HCT116 (cell line): ENCODE results near the gene NCR3LG1. TPM values are rescaled to one million over a fixed set of nuclear protein-coding genes. Genes with fewer than 3 reads are reported as not detected.

Experiments used
- ATAC-seq: fragments of 200-7000 bp; cut with Tn5 transposase; 2 replicates; pipeline ENCODE4 v1.9.1; 2020; ENCODE audit warnings: mild to moderate bottlenecking, moderate library complexity
- BruUV-seq: library from RNA; stranded (reverse); fragments of 400-500 nt; replicated peaks from 2 replicates; lab custom pipeline; 2021; lab: Mats Ljungman, UMichigan
- CTCF ChIA-PET: fragments of 300-600 bp; sonication (Branson Sonifier 250); formaldehyde crosslinking; loops from one replicate; lab custom pipeline; 2021; ENCODE audit warnings: antibody characterized with exemption; lab: Charles Lee
- POLR2A ChIA-PET: fragments of 300-600, 350-600 bp; sonication (Branson Sonifier 250); formaldehyde crosslinking; loops from one replicate; lab custom pipeline; 2021; ENCODE audit warnings: antibody characterized with exemption; lab: Charles Lee
- RAD21 ChIA-PET, 2 experiments: fragments of 300-600 bp; sonication (Branson Sonifier 250); formaldehyde crosslinking; loops; one replicate each; lab custom pipeline; 2023; ENCODE audit warnings: low total read pairs in 2 of 2; ENCODE audit not compliant: uncharacterized antibody in 2 of 2, unreplicated experiment in 2 of 2, low non-redundant PET in 1 of 2; lab: Charles Lee
- DNase-seq: peaks from one replicate; pipeline ENCODE4 v3.0.0-alpha.2; 2010; ENCODE audit warnings: low read depth, low spot score
- H2AFZ ChIP-seq: fragments of 200-600 bp; shearing (Covaris generic), sonication (generic); 2 replicates; pipeline ENCODE4 v1.6.1; 2017; ENCODE audit warnings: low read depth, mixed run types, mixed read lengths, antibody characterized with exemption, low read length; ENCODE audit not compliant: poor library complexity, severe bottlenecking
- H3K27ac ChIP-seq: 2 replicates; pipeline ENCODE4 v1.5.1; 2012; ENCODE audit warnings: low read depth, low read length
- H3K27me3 ChIP-seq: fragments of 200-600 bp; sonication (generic); 2 replicates; pipeline ENCODE4 v1.6.1; 2016; ENCODE audit warnings: mixed run types, low read length, mixed read lengths; ENCODE audit not compliant: insufficient read depth
- H3K36me3 ChIP-seq, 2 experiments: fragments of 200-500 bp in 1 of 2; fragments of 200-600 bp in 1 of 2; sonication (Bioruptor generic) in 1 of 2; sonication (generic) in 1 of 2; 2 replicates each; pipeline versions ENCODE4 v1.5.1 to v1.6.1; 2014 to 2016; ENCODE audit warnings: low read length in 2 of 2, inconsistent platforms in 1 of 2, mixed read lengths in 1 of 2, mixed run types in 1 of 2; ENCODE audit not compliant: insufficient read depth in 2 of 2, control insufficient read depth in 1 of 2
- H3K4me1 ChIP-seq, 2 experiments: fragments of 200-600 bp in 1 of 2; sonication (generic) in 1 of 2; 2 replicates each; pipeline versions ENCODE4 v1.5.1 to v1.6.1; 2012 to 2017; ENCODE audit warnings: low read length in 2 of 2, inconsistent platforms in 1 of 2, mild to moderate bottlenecking in 1 of 2, mixed read lengths in 1 of 2, mixed run types in 1 of 2, moderate library complexity in 1 of 2; ENCODE audit not compliant: insufficient read depth in 2 of 2, control insufficient read depth in 1 of 2
- H3K4me2 ChIP-seq: fragments of 200-600 bp; sonication (generic); 2 replicates; pipeline ENCODE4 v1.6.1; 2017; ENCODE audit warnings: mixed run types, low read length, mixed read lengths
- H3K4me3 ChIP-seq, 2 experiments: fragments of 200-600 bp in 1 of 2; sonication (generic) in 1 of 2; replicated peaks in 1 of 2; 2 replicates each; pipeline ENCODE4 v1.5.1; 2011 to 2016; ENCODE audit warnings: low read length in 2 of 2, control low read depth in 1 of 2, low read depth in 1 of 2, mild to moderate bottlenecking in 1 of 2, mixed read lengths in 1 of 2, mixed run types in 1 of 2
- H3K79me2 ChIP-seq: fragments of 200-600 bp; sonication (generic); 2 replicates; pipeline ENCODE4 v1.6.1; 2017; ENCODE audit warnings: mild to moderate bottlenecking, mixed run types, low read length, moderate library complexity, mixed read lengths; ENCODE audit not compliant: insufficient read depth
- H3K9ac ChIP-seq: fragments of 200-600 bp; sonication (generic); 2 replicates; pipeline ENCODE4 v1.6.1; 2016; ENCODE audit warnings: low read length, mixed read lengths
- H3K9me2 ChIP-seq: fragments of 200-600 bp; sonication (generic), shearing (Covaris generic); 2 replicates; pipeline ENCODE4 v1.6.1; 2017; ENCODE audit warnings: mixed run types, mild to moderate bottlenecking, moderate library complexity; ENCODE audit not compliant: insufficient read depth
- H3K9me3 ChIP-seq, 2 experiments: fragments of 200-500 bp in 1 of 2; fragments of 200-600 bp in 1 of 2; sonication (Bioruptor generic) in 1 of 2; sonication (generic) in 1 of 2; 2 replicates each; pipeline ENCODE4 v1.6.1; 2014 to 2017; ENCODE audit warnings: low read length in 2 of 2, mixed read lengths in 2 of 2, inconsistent platforms in 1 of 2, low read depth in 1 of 2, mild to moderate bottlenecking in 1 of 2, mixed run types in 1 of 2, moderate library complexity in 1 of 2; ENCODE audit not compliant: control insufficient read depth in 1 of 2, insufficient read depth in 1 of 2
- H4K20me1 ChIP-seq: fragments of 200-600 bp; sonication (generic), shearing (Covaris generic); 2 replicates; pipeline ENCODE4 v1.6.1; 2017; ENCODE audit warnings: mixed run types, mild to moderate bottlenecking, moderate library complexity; ENCODE audit not compliant: insufficient read depth
- ATF3 ChIP-seq: IDR thresholded peaks from 2 replicates; pipeline ENCODE4 v1.6.1; 2012
- CBX3 ChIP-seq: IDR thresholded peaks from 2 replicates; pipeline ENCODE4 v1.6.1; 2012; ENCODE audit warnings: low read depth
- CTCF ChIP-seq, 3 experiments: fragments of 200-600 bp in 1 of 3; sonication (generic) in 1 of 3; IDR thresholded peaks in 2 of 3; conservative IDR thresholded peaks in 1 of 3; 2 replicates each; pipeline ENCODE4 v1.5.1; 2012 to 2017; ENCODE audit warnings: low read depth in 2 of 3, low read length in 2 of 3, antibody characterized with exemption in 1 of 3, borderline replicate concordance in 1 of 3, control low read depth in 1 of 3, mild to moderate bottlenecking in 1 of 3, mixed read lengths in 1 of 3, mixed run types in 1 of 3, moderate library complexity in 1 of 3; ENCODE audit not compliant: insufficient read depth in 1 of 3
- EGR1 ChIP-seq: IDR thresholded peaks from 2 replicates; pipeline ENCODE4 v1.6.1; 2012; ENCODE audit warnings: low read depth
- ELF1 ChIP-seq: IDR thresholded peaks from 2 replicates; pipeline ENCODE4 v1.6.1; 2012; ENCODE audit warnings: low read depth, borderline replicate concordance
- EZH2phosphoT487 ChIP-seq: fragments of 200-600 bp; IDR thresholded peaks from 2 replicates; pipeline ENCODE4 v1.6.1; 2018; ENCODE audit warnings: antibody characterized with exemption, borderline replicate concordance
- JUND ChIP-seq: IDR thresholded peaks from 2 replicates; pipeline ENCODE4 v1.6.1; 2012
- POLR2AphosphoS5 ChIP-seq: IDR thresholded peaks from 2 replicates; pipeline ENCODE4 v1.6.1; 2011; ENCODE audit warnings: mild to moderate bottlenecking, low read depth, low read length, moderate library complexity
- TCF7L2 ChIP-seq: IDR thresholded peaks from 2 replicates; pipeline ENCODE4 v1.7.0; 2011; ENCODE audit warnings: borderline replicate concordance, inconsistent platforms; ENCODE audit not compliant: insufficient read depth, insufficient read length; ENCODE audit errors: extremely low read depth
- ZBTB33 ChIP-seq: IDR thresholded peaks from 2 replicates; pipeline ENCODE4 v1.6.1; 2011; ENCODE audit warnings: mild to moderate bottlenecking, low read length, moderate library complexity; ENCODE audit not compliant: insufficient replicate concordance; ENCODE audit errors: extremely low read depth
- ZFX ChIP-seq: fragments of 450-650 bp; IDR thresholded peaks from 2 replicates; pipeline ENCODE4 v1.6.1; 2017
- intact Hi-C: fragments of 100-400 bp; cut with micrococcal nuclease; formaldehyde crosslinking; loops from 2 replicates; pipeline ENCODE4 v1.10.0; 2022
- total RNA-seq: library from RNA; stranded (reverse); gene quantifications from one replicate; pipeline ENCODE4 v1.2.1, GENCODE V29; 2021; ENCODE audit not compliant: unreplicated experiment
- TF ChIP-seq, protein P1 (sequence below): IDR thresholded peaks from 2 replicates; pipeline ENCODE4 v1.6.1; 2012

The NCR3LG1 gene
- total RNA-seq, 1 experiment from 2014 or later = 1.5 TPM

DNA sequence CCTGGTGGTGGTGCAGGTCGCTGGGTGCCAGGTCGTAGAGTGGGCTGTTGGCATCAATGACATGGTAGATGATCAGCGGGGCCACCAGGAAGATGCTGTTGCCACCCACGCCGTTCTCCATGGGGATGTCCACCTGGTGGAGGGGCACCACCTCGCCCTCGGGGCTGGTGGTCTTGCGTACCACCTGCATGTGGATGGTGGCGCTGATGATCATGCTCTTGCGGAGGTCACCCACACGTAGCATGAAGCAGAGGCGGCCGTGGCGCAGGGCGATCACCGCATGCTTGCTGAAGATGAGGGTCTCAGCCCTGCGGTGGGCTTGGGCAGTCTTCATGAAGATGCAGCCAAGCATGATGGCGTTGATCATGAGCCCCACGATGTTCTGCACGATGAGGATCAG lies 35.7 kb downstream of the NCR3LG1 start:
- H4K20me1 ChIP-seq = no peaks in the 10 kb centered on the region
- BruUV-seq = no TSS peak
- no peak overlapping the region for H3K4me3 ChIP-seq
- TF ChIP-seq TCF7L2 = no peak
- TF ChIP-seq EGR1 = no peak
- TF ChIP-seq POLR2AphosphoS5 = no peak
- TF ChIP-seq ZBTB33 = no peak
- TF ChIP-seq, all 23 proteins: peak for 0
- no peak overlapping the region for H3K4me2 ChIP-seq
- RAD21 ChIA-PET = interaction anchor here in 1 of 2 experiments (0.9 kb wide), 1 partner anchor 117 kb away, joined by 4 read pairs; no protein-coding TSS in a partner anchor
- H3K27ac ChIP-seq = no peak overlapping the region
- no peaks in the 10 kb centered on the region for H3K79me2 ChIP-seq
- no peaks in the 10 kb centered on the region for H3K27me3 ChIP-seq
- no peaks in the 10 kb centered on the region for H3K9me2 ChIP-seq
- no peaks in the 10 kb centered on the region for H3K9me3 ChIP-seq
- ATAC-seq (no peak), DNase-seq (no peak)
- CTCF ChIA-PET = interaction anchor here (0.7 to 1.2 kb wide), 9 partner anchors 88 to 344 kb away, joined by 3 to 14 read pairs (median 4); no protein-coding TSS in a partner anchor
- POLR2A ChIA-PET = no interaction called here
- no peaks in the 10 kb centered on the region for H3K36me3 ChIP-seq
- H3K9ac ChIP-seq = no peak overlapping the region
- intact Hi-C loops = loop anchor here (5.0 kb wide), 1 partner anchor 345 kb away; the partner anchor contains the start of gene KCNC1
- H3K4me1 ChIP-seq = peaks cover 0 to 19% of the 10 kb centered on the region in 2 experiments; a peak in 3 of 4 replicates
- no peak overlapping the region for H2AFZ ChIP-seq

DNA sequence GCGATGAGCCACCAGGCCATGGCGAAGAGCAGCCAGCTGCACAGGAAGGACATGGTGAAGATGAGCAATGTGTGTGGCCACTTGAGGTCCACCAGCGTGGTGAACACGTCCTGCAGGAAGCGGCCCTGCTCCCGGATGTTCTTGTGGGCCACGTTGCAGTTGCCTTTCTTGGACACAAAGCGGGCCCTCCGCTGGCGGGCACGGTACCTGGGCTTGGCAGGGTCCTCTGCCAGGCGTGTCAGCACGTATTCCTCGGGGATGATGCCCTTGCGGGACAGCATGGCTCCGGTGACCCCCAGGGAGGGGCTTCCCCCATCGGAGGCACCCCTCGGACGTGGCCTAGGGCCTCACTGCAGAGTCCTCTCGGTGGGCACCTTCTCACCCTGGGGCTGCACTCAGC lies 36.2 kb downstream of the NCR3LG1 start:
- DNase-seq (no peak), ATAC-seq (no peak)
- no peak overlapping the region for H2AFZ ChIP-seq
- no peak overlapping the region for H3K9ac ChIP-seq
- no peaks in the 10 kb centered on the region for H3K27me3 ChIP-seq
- CTCF ChIA-PET = interaction anchor here (0.8 to 2.5 kb wide), 3 partner anchors 11 to 120 kb away, joined by 4 to 8 read pairs (median 5); no protein-coding TSS in a partner anchor
- RAD21 ChIA-PET = interaction anchor here in 1 of 2 experiments (0.8 kb wide), 1 partner anchor 92 kb away, joined by 4 read pairs; no protein-coding TSS in a partner anchor
- H3K9me3 ChIP-seq = no peaks in the 10 kb centered on the region
- no peaks in the 10 kb centered on the region for H4K20me1 ChIP-seq
- POLR2A ChIA-PET = no interaction called here
- H3K9me2 ChIP-seq = no peaks in the 10 kb centered on the region
- H3K4me1 ChIP-seq = peaks cover 0 to 19% of the 10 kb centered on the region in 2 experiments; a peak in 3 of 4 replicates
- no TSS peak for BruUV-seq
- no peaks in the 10 kb centered on the region for H3K36me3 ChIP-seq
- H3K27ac ChIP-seq = no peak overlapping the region
- intact Hi-C loops = loop anchor here (5.0 kb wide), 1 partner anchor 344 kb away; the partner anchor contains the start of gene KCNC1
- no peaks in the 10 kb centered on the region for H3K79me2 ChIP-seq
- H3K4me2 ChIP-seq = 0 out of 2 replicates have a peak overlapping the region, but pooled peaks have one; percentile 91
- H3K4me3 ChIP-seq = no peak overlapping the region
- TF ChIP-seq, protein P1, sequence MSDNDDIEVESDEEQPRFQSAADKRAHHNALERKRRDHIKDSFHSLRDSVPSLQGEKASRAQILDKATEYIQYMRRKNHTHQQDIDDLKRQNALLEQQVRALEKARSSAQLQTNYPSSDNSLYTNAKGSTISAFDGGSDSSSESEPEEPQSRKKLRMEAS = no peak
- no peak for TF ChIP-seq ATF3
- no peak for TF ChIP-seq ZBTB33
- TF ChIP-seq JUND = no peak
- TF ChIP-seq CBX3 = no peak
- no peak for TF ChIP-seq CTCF (IDR thresholded peaks at IDR 0.05 in 2 of 3, conservative IDR thresholded peaks at IDR 0.05 in 1 of 3; ENCODE audit: borderline replicate concordance in 1 of 3, insufficient read depth in 1 of 3, low read depth in 2 of 3, low read length in 2 of 3)
- TF ChIP-seq ELF1 = no peak
- TF ChIP-seq ZFX = no peak
- TF ChIP-seq EZH2phosphoT487 = no peak
